Osteocyte (in vitro differentiated cells): ENCODE data around the gene HRH4. TPM values are rescaled to one million over a fixed set of nuclear protein-coding genes. Genes with fewer than 3 reads are reported as not detected.

Experiments
- DNase-seq: peaks from one replicate; pipeline ENCODE4 v3.0.0; 2021; ENCODE audit warnings: mixed read lengths; ENCODE audit not compliant: unreplicated experiment; ENCODE audit errors: extremely low spot score
- H3K27ac Mint-ChIP-seq: one replicate; pipeline ENCODE4 v1.8.0; 2021; ENCODE audit warnings: mild to moderate bottlenecking, mixed read lengths; ENCODE audit not compliant: unreplicated experiment
- H3K27me3 Mint-ChIP-seq: one replicate; pipeline ENCODE4 v1.8.0; 2021; ENCODE audit warnings: mixed read lengths; ENCODE audit not compliant: unreplicated experiment
- H3K36me3 Mint-ChIP-seq: one replicate; pipeline ENCODE4 v1.8.0; 2021; ENCODE audit warnings: mixed read lengths; ENCODE audit not compliant: unreplicated experiment
- H3K4me1 Mint-ChIP-seq: one replicate; pipeline ENCODE4 v1.8.0; 2021; ENCODE audit warnings: mixed read lengths; ENCODE audit not compliant: unreplicated experiment
- H3K4me3 Mint-ChIP-seq: one replicate; pipeline ENCODE4 v1.8.0; 2021; ENCODE audit warnings: mild to moderate bottlenecking, moderate library complexity, mixed read lengths; ENCODE audit not compliant: unreplicated experiment
- H3K9me3 Mint-ChIP-seq: one replicate; pipeline ENCODE4 v1.8.0; 2021; ENCODE audit warnings: mixed read lengths; ENCODE audit not compliant: unreplicated experiment
- CTCF ChIP-seq: fragments of 200-600 bp; sonication (generic); IDR thresholded peaks from 2 replicates; pipeline ENCODE4 v1.5.0; 2021; ENCODE audit warnings: antibody characterized with exemption, mild to moderate bottlenecking, moderate library complexity
- total RNA-seq: library from RNA; stranded (reverse); gene quantifications from 2 replicates; pipeline ENCODE4 v1.2.1, GENCODE V29; 2021

The HRH4 gene
- total RNA-seq, 1 donor from 2014 or later = not detected

GRCh38 chr18:24421831-24422230 is 38.6 kb upstream of the HRH4 start:
- Mint-ChIP-seq H3K27ac (no peak overlapping the region), H3K27me3 (peaks cover 26% of the 10 kb centered on the region), H3K4me1 (peaks cover 5% of the 10 kb centered on the region), H3K9me3 (peaks cover 8% of the 10 kb centered on the region), H3K4me3 (no peak overlapping the region), H3K36me3 (peaks cover 3% of the 10 kb centered on the region)
- TF ChIP-seq CTCF = no peak
- no peak for DNase-seq

DNA sequence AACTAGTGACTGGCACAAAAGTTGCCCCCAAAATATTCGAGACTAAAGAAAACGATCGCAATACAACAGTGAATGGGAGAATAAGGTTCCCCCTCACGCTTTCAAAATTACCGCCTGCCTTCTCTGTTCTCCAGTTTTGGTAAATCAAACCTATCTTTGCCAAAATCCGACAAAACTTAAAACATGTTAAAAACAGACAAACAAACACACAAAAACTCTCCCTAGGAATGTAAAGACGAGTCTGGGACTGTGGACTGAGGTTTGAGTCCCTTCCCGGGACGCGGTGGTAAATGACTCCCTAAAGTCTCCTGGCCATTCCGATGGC is 34.4 kb upstream of the HRH4 start:
- Mint-ChIP-seq H3K27me3 (peaks cover 17% of the 10 kb centered on the region), H3K4me3 (peak overlapping the region; percentile 90), H3K4me1 (peaks cover 20% of the 10 kb centered on the region), H3K9me3 (peaks cover 8% of the 10 kb centered on the region), H3K36me3 (peaks cover 13% of the 10 kb centered on the region), H3K27ac (peak overlapping the region; percentile 90)
- no peak for DNase-seq
- no peak for TF ChIP-seq CTCF

DNA sequence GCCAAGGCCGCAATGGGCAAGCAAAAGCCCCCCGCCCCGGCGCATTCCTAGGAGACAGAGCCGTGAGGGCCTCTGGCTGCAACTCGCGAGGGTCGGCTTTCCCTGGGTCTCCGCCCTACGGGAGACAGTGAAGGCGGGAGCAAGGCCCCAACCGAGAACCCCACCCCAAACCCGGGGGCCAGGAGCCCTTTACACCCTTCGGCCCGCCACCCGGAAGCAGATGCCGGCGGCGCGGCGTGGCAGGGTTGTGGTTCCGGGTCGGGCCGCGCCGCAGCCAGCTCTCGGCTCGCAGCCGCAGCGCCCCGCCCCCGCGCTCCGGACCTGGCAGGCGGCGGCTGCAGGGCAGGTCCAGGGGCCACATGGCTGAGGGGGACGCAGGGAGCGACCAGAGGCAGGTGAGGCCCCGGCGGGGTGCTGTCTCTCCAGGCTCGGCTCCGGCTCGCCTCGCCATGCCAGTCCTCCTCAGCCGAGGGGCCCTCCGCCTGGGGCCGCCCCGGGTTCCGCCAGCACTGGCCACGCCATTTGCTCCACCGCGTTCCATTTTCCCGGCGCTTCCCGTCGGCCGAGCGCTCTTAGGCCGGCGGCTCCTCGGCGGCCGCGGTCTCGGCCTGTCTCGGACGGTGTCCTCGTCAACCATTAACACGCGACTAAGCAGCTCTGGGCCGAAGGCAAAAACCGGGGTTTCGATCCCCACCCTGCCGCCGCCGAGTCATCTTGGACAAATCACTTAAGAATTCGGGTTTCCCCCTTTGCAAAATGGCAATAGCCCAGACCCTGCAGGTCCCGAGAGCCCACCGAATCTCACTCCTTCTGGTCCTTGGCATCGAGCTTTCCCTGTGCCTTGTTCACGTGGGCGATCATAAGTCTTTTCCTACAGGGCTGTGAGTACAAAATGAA is 33.8 kb upstream of the HRH4 start, which contains the start of gene IMPACT:
Gene IMPACT (plus strand): TSS at position 273 of the 897 bp plus-strand sequence. CDS start 87 bp downstream, at position 360.
- Mint-ChIP-seq H3K27ac (peak within 1 kb of the TSS; percentile 94), H3K36me3 (peaks cover 16% of the 10 kb centered on the region), H3K4me3 (peak within 1 kb of the TSS; percentile 90), H3K9me3 (peaks cover 8% of the 10 kb centered on the region), H3K4me1 (peaks cover 20% of the 10 kb centered on the region), H3K27me3 (peaks cover 14% of the 10 kb centered on the region)
- TF ChIP-seq CTCF = no peak
- DNase-seq = peak; percentile 95

DNA sequence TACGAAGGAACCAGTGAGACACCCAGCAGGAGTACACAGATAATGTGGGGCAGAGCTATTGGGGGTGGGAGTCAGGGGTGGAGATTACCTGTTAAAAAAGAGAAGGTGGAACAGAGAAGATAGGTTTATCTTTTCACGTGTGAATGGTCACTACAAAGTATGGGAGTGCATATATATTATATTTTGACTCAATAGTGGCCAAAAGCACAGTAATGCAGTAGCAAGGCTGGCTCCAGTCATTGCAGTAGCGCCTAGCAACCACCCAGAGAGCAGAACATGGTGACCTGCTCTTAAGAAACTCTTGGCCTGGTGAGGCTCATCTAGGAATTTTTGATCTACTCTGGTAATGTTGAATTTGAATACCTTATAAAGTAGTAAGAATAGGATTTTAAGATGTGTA is 33.0 kb upstream of the HRH4 start:
- Mint-ChIP-seq H3K27me3 (peaks cover 14% of the 10 kb centered on the region), H3K36me3 (peaks cover 16% of the 10 kb centered on the region), H3K4me3 (peak overlapping the region; percentile 90), H3K27ac (peak overlapping the region; percentile 94), H3K9me3 (peaks cover 8% of the 10 kb centered on the region), H3K4me1 (peaks cover 20% of the 10 kb centered on the region)
- DNase-seq = no peak
- TF ChIP-seq CTCF = no peak

GRCh38 chr18:24428709-24429108 is 31.7 kb upstream of the HRH4 start:
- Mint-ChIP-seq H3K4me3 (no peak overlapping the region), H3K9me3 (peaks cover 8% of the 10 kb centered on the region), H3K27me3 (peaks cover 9% of the 10 kb centered on the region), H3K27ac (no peak overlapping the region), H3K36me3 (peaks cover 16% of the 10 kb centered on the region), H3K4me1 (peaks cover 20% of the 10 kb centered on the region)
- peak; percentile 22 for TF ChIP-seq CTCF
- no peak for DNase-seq
